OCI-LY7 (cell line): ENCODE data around the gene MPRIP. TPM values are rescaled to one million over a fixed set of nuclear protein-coding genes. Genes with fewer than 3 reads are reported as not detected.

Experiments used
- BruUV-seq: library from RNA; stranded (reverse); fragments of 400-500 nt; replicated peaks from 2 replicates; lab custom pipeline; 2021; lab: Mats Ljungman, UMichigan
- CTCF ChIA-PET: fragments of 300-600 bp; sonication (Branson Sonifier 250); formaldehyde crosslinking; loops from one replicate; lab custom pipeline; 2022; ENCODE audit warnings: antibody characterized with exemption; ENCODE audit not compliant: unreplicated experiment; lab: Charles Lee
- POLR2A ChIA-PET: fragments of 300-600 bp; sonication (Branson Sonifier 250); formaldehyde crosslinking; loops from one replicate; lab custom pipeline; 2022; ENCODE audit warnings: antibody characterized with exemption; lab: Charles Lee
- DNase-seq: peaks from one replicate; pipeline ENCODE4 v3.0.0-alpha.2; 2015; ENCODE audit warnings: low spot score
- H2AFZ ChIP-seq: fragments of 200-600 bp; sonication (generic), shearing (Covaris generic); 2 replicates; pipeline ENCODE4 v1.6.1; 2014; ENCODE audit warnings: mild to moderate bottlenecking, antibody characterized with exemption, low read length, moderate library complexity
- H3K27ac ChIP-seq: fragments of 200-600 bp; sonication (generic); 2 replicates; pipeline ENCODE4 v1.5.1; 2014; ENCODE audit warnings: mixed run types, low read depth, mild to moderate bottlenecking, moderate library complexity, low read length, inconsistent platforms; ENCODE audit not compliant: poor library complexity, severe bottlenecking
- H3K36me3 ChIP-seq: fragments of 200-600 bp; sonication (generic); 2 replicates; pipeline ENCODE4 v1.6.1; 2014; ENCODE audit warnings: mild to moderate bottlenecking, antibody characterized with exemption, low read length, moderate library complexity, mixed read lengths; ENCODE audit not compliant: insufficient read depth
- H3K4me1 ChIP-seq: fragments of 200-600 bp; sonication (generic); 2 replicates; pipeline ENCODE4 v1.5.1; 2014; ENCODE audit warnings: mild to moderate bottlenecking, low read length; ENCODE audit not compliant: insufficient read depth, poor library complexity, severe bottlenecking
- H3K4me2 ChIP-seq: fragments of 200-600 bp; sonication (generic); 2 replicates; pipeline ENCODE4 v1.6.1; 2014; ENCODE audit warnings: mild to moderate bottlenecking, low read length
- H3K4me3 ChIP-seq: fragments of 200-600 bp; sonication (generic); 2 replicates; pipeline ENCODE4 v1.5.1; 2014; ENCODE audit warnings: mild to moderate bottlenecking, low read depth, low read length; ENCODE audit not compliant: poor library complexity, severe bottlenecking
- H3K79me2 ChIP-seq: fragments of 200-600 bp; sonication (generic); 2 replicates; pipeline ENCODE4 v1.6.1; 2016; ENCODE audit warnings: low read depth, mild to moderate bottlenecking, low read length, moderate library complexity, mixed read lengths; ENCODE audit not compliant: insufficient read depth
- H3K9me2 ChIP-seq: fragments of 200-600 bp; sonication (generic); 2 replicates; pipeline ENCODE4 v1.6.1; 2016; ENCODE audit warnings: mild to moderate bottlenecking, low read length, mixed read lengths; ENCODE audit not compliant: insufficient read depth
- H3K9me3 ChIP-seq: fragments of 200-600 bp; sonication (generic); 2 replicates; pipeline ENCODE4 v1.6.1; 2014; ENCODE audit warnings: mild to moderate bottlenecking, mixed run types, low read length, mixed read lengths
- H4K20me1 ChIP-seq: fragments of 200-600 bp; sonication (generic); 2 replicates; pipeline ENCODE4 v1.6.1; 2014; ENCODE audit warnings: mild to moderate bottlenecking, antibody characterized with exemption, low read length, moderate library complexity, mixed read lengths; ENCODE audit not compliant: insufficient read depth
- CTCF ChIP-seq: fragments of 200-600 bp; sonication (generic); conservative IDR thresholded peaks from 2 replicates; pipeline ENCODE4 v1.5.1; 2014; ENCODE audit warnings: mild to moderate bottlenecking, antibody characterized with exemption, low read length, moderate library complexity, mixed read lengths
- EZH2phosphoT487 ChIP-seq: fragments of 200-600 bp; sonication (generic); IDR thresholded peaks from 2 replicates; pipeline ENCODE4 v1.6.1; 2018; ENCODE audit warnings: low read depth, borderline replicate concordance, mild to moderate bottlenecking, mixed run types, antibody characterized with exemption, low read length, moderate library complexity, mixed read lengths
- intact Hi-C: fragments of 100-400 bp; cut with micrococcal nuclease; formaldehyde crosslinking; loops from one replicate; pipeline ENCODE4 v1.10.0; 2022; ENCODE audit not compliant: unreplicated experiment
- total RNA-seq, 2 experiments: library from RNA; depleted of rRNA in 1 of 2; stranded (reverse); fragments of >200 nt in 1 of 2; shearing (Covaris generic) in 1 of 2; gene quantifications; 2 replicates each; pipeline ENCODE4 v1.2.3, GENCODE V29; 2014 to 2022

The MPRIP gene
- total RNA-seq, 2 experiments from 2014 or later, result 73.3 to 109 TPM

GRCh38 chr17:17050346-17051345 is 8.4 kb downstream of the MPRIP start:
- H3K9me2 ChIP-seq, result no peaks in the 10 kb centered on the region
- H2AFZ ChIP-seq, result no peak overlapping the region
- H3K4me3 ChIP-seq, result no peak overlapping the region
- peaks cover 27% of the 10 kb centered on the region for H3K79me2 ChIP-seq
- ChIA-PET POLR2A (interaction anchor here (0.7 kb wide), 1 partner anchor 67 kb away, joined by 3 read pairs; no protein-coding TSS in a partner anchor), CTCF (no interaction called here)
- H3K9me3 ChIP-seq, result no peaks in the 10 kb centered on the region
- no peak overlapping the region for H3K27ac ChIP-seq
- H3K4me2 ChIP-seq, result no peak overlapping the region
- TF ChIP-seq CTCF (no peak), EZH2phosphoT487 (no peak)
- no TSS peak for BruUV-seq
- no peak for DNase-seq
- H3K36me3 ChIP-seq, result no peaks in the 10 kb centered on the region
- H3K4me1 ChIP-seq, result peaks cover 8% of the 10 kb centered on the region
- intact Hi-C loops, result no loop called here
- peaks cover 11% of the 10 kb centered on the region; the same call in 1 of the 2 replicates for H4K20me1 ChIP-seq

- intact Hi-C loops, result no loop called here
- Histone ChIP-seq H2AFZ (no peak overlapping the region), H3K36me3 (no peaks in the 10 kb centered on the region), H3K27ac (no peak overlapping the region), H3K4me3 (no peak overlapping the region), H3K4me2 (no peak overlapping the region), H3K79me2 (peaks cover 20% of the 10 kb centered on the region), H3K9me3 (no peaks in the 10 kb centered on the region), H4K20me1 (peaks cover 11% of the 10 kb centered on the region; the same call in 1 of the 2 replicates), H3K9me2 (no peaks in the 10 kb centered on the region), H3K4me1 (peaks cover under 1% of the 10 kb centered on the region)
- CTCF ChIA-PET, result no interaction called here
- TF ChIP-seq EZH2phosphoT487 (no peak), CTCF (no peak)
- BruUV-seq, result no TSS peak
- no peak for DNase-seq
- POLR2A ChIA-PET, result interaction anchor here (0.7 kb wide), 1 partner anchor 67 kb away, joined by 3 read pairs; no protein-coding TSS in a partner anchor
Observed at GRCh38 chr17:17051380-17051779, 9.1 kb downstream of the MPRIP start.
